HG02571 (cell line): Measurements from ENCODE around the gene RBM23.

Experiments used
- ATAC-seq: cut with Tn5 transposase; IDR thresholded peaks from one replicate; pipeline ENCODE4 v1.9.1; 2021; ENCODE audit warnings: mild to moderate bottlenecking, moderate library complexity; ENCODE audit not compliant: unreplicated experiment

RBM23 gene

DNA sequence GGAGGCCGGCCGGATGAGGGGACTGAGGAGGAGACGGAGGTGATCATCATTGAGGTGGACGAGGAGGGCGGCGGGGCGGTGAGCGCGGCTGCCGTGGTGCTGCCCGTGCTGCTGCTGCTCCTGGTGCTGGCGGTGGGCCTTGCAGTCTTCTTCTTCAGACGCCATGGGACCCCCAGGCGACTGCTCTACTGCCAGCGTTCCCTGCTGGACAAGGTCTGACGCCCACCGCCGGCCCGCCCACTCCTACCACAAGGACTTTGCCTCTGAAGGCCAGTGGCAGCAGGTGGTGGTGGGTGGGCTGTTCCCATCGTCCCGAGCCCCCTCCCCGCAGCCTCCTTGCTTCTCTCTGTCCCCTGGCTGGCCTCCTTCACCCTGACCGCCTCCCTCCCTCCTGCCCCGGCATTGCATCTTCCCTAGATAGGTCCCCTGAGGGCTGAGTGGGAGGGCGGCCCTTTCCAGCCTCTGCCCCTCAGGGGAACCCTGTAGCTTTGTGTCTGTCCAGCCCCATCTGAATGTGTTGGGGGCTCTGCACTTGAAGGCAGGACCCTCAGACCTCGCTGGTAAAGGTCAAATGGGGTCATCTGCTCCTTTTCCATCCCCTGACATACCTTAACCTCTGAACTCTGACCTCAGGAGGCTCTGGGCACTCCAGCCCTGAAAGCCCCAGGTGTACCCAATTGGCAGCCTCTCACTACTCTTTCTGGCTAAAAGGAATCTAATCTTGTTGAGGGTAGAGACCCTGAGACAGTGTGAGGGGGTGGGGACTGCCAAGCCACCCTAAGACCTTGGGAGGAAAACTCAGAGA is 72.9 kb downstream of the RBM23 start:
- ATAC-seq, result no peak

GRCh38 chr14:22845103-22845394 is 73.9 kb downstream of the RBM23 start:
- no peak for ATAC-seq

- no peak for ATAC-seq
These were observed 74.5 kb downstream of the RBM23 start for GRCh38 chr14:22844221-22845102.
